CD4-positive, alpha-beta T cell treated with Interleukin-4 for 4 hours (primary cell): Measurements from ENCODE around the gene DLGAP1.
"Not testable (repeated sequence)": the region's sequence is repeated elsewhere in the genome, so short reads cannot be mapped to it uniquely, and the experiment has no call there.

Experiments used
- DNase-seq: peaks from one replicate; pipeline ENCODE4 v3.0.0-alpha.2; 2020

DLGAP1 gene

DNA sequence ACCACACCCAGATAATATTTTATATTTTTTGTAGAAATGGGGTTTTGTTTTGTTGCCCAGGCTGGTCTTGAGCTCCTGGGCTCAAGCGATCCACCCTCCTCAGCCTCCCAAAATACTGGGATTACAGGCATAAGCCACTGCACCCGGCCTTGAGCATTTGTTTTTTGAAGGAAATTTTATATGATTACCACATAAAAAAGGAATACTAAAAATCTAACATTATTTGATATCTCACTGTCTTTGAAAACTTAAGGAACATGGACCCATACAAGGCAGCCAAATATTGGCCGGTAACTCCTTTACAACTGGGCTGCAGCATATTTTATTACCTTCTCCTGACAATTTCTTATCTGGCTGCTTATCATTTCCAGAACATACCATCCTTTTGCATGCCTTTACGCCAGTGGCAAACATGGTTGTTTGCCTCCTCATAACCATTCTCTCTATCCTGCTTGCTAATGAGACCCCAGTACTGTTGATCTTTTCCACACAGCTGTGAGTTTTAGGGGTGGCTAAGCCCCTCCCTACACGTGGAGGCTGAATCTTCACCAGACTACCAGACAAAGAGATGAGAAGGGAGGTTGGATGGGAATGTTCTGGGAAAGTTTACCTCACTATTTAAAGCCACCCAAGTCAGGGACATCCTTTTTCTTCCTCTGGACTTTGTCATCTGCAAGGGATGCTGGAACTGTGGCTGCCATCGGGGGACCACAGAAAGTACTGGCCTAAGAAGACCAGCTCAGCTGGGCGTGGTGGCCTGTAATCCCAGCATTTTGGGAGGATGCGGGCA, 847.6 kb downstream of the DLGAP1 start:
- DNase-seq, result no peak

DNA sequence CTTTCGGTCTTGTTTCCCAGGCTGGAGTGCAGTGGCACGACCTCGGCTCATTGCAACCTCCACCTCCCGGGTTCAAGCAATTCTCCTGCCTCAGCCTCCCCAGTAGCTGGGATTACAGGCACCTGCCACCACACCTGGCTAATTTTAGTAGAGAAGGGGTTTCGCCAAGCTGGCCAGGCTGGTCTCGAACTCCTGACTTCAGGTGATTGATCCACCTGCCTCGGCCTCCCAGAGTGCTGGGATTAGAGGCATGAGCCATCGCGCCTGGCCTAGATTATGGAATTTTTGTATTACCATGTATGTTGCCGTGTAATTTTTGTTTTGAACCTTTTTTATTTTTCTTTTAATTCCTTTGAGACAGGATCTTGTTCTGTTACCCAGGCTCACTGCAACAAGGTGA, 848.2 kb downstream of the DLGAP1 start:
- DNase-seq, result not testable (repeated sequence)

DNA sequence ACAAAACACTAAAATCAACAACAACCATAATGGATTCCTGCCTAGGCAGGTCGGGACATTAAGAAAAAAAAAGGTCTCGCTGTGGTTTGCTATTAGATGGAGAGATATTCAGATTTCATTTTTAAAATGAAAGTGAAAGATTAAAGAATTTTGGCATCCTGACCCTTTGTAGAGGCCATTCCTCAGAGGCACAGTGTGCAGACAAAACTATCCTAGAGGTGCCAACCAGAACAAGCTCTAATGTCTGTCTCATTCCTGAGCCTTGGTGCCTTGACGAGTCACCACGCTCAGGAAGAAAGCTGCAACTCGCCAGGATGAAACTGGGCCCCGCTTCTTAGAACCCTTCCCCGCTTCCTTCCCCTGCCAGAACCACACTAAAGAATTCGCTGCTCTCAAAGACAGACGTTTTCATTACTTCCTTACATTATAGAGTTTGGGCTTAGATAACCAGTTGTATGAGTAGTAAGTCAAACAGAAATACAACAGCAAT, 849.1 kb downstream of the DLGAP1 start:
- DNase-seq, result peak; percentile 43

DNA sequence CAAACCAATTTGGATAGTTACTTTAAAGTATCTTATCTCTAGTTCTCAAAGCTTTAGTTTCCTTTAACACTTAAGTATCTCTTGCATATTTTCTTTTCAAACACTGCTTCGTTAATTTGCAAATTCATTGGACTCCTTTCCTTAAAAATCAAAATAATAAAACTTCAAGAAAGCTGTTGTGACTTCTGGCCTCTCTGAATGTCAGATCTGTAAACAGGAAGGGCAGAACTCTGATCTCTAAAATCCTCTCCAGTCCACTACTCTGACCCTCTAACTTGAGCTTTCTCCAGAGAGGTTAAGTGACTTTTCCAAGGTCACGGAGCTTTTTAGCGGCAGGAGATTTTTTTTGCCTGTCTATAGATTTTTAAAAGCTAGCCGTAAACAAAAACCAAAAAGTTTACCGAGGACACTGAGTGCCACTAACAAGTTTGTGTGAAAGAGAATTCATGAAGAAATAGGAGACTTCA, 849.6 kb downstream of the DLGAP1 start:
- DNase-seq, result no peak

DNA sequence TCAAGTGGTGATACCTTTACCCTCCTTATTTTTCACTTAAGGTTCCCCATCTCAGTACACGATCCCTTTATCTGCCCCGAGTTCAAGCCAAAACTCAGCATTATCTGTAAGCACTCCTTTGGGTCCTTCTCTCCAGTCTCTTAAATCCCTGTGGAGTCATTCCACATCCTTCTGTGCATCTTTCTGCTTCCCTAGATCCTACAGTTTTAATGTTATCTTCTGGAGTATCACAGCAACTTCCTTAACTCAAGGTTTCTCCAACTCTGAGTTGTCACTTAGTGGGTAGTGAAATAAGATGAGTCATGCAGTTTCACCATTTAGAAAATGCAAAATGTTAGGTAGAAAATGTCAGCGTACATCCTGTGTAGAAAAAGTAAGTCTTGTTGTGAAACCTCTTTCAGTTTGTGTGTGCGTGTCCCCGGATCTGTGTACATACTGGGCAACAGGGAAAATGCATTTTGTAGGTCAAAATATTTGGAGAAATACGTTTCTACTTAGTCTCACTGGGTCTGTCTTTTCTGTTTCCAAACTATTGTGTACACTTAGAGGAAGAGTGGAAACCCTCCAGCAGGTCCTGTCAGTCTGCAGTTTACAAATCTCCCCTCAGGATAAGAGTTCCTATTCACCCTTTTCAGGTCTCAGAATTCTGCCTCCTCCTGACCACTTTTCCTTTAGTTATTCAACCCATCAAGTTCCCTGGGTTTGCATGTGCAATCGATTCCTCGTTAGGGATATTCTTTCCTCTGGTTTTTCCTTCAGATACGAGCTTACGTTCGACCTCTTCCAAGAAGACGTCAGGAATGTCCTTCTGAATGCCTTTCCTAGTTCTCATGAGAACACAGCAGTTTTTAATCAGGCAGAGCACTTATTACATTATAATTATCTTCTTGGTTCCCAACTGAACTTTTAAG, 850.4 kb downstream of the DLGAP1 start:
- DNase-seq, result peak; percentile 82

DNA sequence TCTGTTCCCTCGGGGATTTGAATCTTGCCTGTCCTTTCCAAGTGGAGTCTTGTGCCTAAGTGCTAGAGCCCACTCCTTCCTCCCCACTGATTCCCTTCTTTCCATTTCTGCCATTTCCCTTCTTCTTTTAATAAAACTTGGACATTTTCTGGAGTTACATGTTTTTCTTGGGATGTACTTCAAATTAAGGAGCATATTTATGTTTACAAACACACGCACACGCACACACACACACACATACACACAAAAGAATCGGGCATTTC, 850.9 kb downstream of the DLGAP1 start:
- DNase-seq, result no peak

DNA sequence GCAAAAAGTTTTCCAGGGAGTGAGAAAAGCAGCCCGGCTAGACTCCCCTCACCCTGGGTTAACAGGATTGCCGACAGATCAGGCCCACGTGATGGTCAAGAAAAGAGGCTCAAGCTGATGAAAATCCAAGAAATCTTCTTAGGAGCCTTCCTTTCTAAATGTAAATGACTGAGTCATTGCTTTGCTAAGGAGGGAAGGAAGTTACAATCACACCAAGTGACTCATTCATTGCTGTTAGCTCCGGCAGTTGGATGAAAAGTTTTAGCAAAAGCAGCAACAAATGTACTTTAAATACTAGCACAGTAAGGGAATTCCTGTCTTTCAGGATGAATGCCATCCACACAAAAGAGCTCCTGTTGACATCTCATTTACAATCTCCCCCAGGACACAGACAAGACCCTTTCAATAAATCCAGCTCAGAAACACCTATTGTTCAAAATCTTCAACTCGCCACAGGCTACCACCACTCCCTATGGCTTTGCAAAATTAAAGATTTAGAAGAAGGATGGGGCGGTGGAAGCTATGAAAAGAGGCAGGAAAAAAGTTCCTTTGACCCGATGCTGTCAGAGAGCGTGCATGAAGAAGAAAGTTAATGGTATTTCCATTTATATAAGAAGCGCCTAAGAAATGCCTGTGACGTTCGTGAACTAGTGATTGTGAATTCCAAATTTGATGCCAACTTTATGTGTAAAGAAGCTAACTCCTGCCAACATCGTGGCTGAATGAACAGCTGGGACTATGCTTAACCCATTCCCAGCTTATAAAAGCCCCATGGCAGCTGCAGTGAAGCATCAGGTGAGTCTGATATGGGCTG, 851.5 kb downstream of the DLGAP1 start:
- DNase-seq, result peak; percentile 70

DNA sequence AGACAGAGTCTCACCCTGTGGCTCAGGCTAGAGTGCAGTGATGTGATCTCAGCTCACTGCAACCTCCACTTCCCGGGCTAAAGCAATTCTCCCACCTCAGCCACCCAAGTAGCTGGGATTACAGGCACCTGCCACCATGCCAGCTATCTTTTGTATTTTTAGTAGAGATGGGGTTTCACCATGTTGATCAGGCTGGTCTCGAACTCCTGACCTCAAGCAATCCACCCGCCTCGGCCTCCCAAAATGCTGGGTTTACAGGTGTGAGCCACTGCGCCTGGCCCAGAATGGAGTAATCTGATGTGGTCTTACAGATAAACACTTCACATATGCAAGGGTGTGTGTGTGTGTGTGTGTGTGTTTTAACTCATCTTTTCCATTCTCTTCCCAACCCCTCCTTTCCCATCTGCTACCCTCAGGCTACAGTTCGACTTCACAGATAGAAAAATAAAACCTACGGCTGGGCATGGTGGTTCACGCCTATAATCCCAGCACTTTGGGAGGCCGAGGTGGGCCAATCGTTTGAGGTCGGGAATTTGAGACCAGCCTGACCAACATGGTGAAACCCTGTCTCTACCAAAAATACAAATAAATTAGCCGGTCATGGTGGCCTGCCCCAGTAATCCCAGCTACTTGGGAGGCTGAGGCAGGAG, 853.9 kb downstream of the DLGAP1 start:
- DNase-seq, result not testable (repeated sequence)

DNA sequence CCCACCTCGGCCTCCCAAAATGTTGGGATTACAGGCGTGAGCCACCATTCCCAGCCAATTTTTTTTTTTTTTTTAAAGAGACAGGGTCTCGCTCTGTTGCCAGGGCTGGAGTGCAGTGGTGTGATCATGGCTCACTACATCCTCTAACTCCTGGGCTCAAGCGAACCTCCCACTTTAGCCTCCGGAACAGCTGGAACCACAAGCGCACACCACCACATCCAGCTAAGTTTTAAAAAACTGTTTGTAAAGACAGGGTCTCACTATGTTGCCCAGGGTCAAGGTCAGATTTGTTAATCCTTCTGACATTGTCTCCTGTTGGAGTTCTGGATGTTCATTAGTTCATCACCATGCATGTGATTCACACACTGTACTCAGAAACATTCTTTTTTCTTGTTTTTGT, 855.2 kb downstream of the DLGAP1 start:
- DNase-seq, result no peak

DNA sequence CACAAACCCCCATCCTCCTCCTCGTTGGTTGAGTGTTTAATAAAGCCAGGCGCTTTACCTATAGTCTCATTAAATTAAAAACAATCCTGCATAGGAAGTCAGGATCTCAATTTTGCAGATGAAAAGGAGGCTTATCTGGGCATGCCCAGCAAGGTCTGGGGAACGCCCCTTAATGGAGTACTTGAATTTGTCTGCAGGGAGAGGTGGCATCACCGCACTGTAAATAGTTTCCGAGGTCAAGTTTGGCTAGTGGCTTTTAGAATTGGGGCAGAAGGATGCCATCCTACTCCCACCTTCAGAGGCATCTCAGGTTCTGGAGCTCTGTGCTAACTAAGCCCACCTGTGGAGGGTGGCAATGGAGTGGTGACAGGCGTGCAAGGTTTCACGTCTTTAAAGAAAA, 855.9 kb downstream of the DLGAP1 start:
- DNase-seq, result no peak

DNA sequence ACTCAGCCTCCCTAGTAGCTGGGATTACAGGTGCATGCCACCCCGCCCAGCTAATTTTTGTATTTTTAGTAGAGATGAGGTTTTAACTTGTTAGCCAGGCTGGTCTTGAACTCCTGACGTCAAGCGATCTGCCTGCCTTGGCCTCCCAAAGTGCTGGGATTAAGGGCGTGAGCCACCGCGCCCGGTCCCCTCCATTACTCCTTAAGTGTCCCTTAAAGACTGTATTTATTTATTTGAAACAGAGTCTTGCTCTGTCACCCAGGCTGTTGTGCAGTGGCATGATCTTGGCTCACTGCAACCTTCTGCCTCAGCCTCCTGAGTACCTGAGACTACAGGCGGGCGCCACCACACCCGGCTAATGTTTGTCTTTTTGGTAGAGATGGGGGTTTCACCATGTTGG, 856.5 kb downstream of the DLGAP1 start:
- no peak for DNase-seq

DNA sequence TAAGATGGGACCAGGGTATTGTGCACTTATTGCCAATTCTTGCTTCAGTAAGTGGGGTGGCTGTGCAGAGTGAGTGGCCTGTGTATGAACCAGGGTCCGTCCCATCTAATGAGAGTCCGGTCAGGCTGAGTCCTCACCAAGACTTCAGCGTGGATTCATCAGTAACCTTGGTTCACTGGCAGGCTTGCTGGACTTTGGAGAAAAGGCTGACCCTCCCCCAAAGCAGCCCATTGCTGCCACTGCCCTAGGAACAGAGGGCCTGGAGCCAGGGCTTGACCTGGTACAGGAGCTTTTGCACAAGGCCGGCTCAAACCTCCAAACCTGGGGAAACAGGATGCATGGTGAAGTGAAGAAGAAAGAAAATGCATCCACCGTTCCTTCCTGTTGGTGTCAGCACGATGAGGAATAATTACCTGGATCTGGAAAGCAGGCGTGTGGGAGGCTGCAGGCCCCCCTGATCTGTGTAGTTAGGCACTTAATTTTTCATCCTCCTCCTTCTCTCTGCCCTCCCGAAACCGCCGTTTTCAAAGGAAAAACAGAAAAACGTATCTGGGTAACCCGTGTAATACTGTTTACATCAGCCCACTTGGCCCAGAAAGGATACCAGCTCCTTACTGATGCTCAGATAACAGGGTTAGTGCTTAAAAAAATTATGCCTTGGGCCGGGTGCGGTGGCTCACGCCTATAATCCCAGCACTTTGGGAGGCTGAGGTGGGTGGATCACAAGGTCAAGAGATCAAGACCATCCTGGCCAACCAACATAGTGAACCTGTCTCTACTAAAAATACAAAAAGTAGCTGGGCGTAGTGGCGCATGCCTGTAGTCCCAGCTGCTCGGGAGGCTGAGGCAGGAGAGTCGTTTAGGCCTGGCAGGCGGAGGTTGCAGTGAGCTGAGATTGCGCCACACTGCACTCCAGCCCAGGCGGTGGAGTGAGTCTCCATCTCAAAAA, 857.4 kb downstream of the DLGAP1 start:
- DNase-seq, result no peak

DNA sequence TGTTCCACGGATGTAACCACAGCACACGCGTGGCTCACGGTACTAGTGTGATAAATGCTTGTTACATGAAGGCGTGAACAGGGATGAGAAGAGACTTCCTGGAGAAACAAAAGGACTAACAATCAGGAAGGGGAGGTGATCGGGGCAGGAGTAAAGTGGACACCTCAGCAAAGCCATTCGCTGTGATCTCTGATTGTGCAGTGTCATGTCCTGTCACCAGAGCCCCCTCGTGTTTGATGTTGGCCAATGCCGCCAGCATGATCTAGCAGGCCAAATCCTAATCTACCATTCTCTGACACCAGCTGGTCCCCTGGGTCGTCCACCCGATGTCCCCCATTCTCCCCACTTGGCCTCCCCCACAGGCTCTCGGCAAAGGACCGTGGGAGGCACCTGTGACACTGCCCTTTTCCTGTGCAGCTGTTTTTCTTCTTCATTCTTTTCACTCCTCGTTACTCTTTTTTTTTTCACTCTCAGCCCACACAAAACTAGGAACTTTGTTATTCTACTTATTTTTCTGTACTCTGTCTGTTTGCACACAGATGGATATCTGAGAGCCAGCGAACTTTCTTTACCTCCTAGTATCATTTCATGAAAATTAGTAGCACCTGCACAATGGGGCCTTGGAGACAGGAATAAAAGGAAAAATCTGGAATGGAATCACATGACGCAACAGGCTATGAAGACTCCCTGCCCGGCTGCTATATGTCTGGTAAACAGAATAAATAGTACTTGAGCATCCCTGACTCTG, 858.3 kb downstream of the DLGAP1 start:
- DNase-seq, result peak; percentile 53

DNA sequence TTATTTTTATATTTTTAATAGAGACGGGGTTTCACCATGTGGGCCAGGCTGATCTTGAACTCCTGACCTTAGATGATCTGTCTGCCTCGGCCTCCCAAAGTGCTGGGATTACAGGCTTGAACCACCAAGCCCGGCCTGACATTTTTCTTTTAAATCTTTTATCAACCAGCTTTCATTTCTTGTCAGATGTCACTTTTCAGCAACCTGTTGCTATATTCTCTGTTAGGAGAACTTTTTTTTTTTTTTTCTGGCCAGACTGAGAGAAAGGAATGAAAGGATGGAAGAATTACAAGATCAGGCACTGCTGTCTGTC, 858.8 kb downstream of the DLGAP1 start:
- DNase-seq, result no peak

DNA sequence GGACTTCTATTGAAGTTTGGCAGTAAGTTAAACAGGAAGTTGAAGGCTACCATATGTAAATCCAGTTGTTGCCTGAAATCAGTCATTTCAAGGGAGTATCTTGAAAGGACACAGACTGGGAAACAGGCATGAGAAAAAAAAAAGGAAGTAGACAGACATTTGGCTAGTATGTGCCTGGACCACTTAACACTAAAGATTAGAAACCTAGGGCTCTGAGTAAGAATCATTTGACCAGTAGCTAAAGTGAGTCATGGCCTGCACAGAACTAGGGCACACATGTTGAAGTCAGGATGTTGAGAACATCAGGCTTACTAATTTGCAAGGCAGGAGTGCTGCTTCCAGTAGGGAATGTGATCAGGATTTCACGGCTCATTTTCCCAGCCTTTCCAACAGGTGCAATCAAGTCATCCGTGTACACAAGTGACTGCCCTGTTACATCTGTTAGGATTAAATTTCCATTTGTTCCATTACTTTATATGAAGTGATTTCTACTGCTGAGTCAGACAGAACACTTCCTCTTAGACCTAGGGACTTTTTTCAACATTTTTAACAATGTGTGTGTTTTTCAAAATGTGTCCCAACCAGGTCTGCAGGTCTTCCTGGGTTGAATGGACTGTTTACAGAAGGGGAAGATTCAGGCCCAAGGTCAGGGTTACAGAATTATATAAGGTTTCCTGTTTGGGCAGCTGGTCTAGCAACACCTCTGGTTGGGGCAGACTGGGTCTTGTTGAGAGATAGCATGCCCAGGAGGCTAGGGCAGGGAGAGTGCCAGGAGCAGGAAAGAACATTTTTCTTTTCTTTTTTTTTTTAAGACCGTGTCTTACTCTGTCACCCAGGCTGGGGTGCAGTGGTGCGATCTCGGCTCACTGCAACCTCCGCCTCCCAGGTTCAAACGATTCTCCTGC, 859.5 kb downstream of the DLGAP1 start:
- DNase-seq, result peak; percentile 73

DNA sequence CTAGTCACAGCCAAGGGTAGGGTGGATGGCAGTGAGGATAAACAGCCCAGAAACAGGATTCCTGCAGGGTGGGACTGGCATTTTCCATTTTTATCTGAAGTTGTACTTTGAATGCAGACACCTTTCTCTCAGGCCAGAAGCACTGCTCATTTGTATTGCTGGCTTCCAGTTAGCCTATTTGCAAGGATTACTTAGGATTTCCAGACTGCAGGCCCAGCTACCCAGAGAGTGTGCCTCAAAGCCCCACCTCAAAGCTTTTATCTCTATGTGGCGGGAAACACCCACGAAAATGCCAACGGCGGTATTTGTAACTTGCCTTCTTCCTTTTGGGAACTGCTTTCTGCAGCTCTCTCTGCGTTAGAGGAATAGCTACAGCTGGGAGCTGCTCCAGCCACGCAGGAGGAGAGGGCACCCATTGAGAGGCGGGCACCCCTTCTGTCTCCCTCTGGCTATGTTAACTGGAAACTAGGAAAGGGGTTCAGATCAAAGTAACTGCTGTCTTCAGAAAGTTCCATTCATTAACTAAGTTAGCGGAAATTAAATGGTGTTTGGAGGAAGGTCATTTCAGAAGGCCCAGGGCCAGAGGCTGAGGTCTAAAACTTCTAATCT, 860.2 kb downstream of the DLGAP1 start:
- peak; percentile 32 for DNase-seq

DNA sequence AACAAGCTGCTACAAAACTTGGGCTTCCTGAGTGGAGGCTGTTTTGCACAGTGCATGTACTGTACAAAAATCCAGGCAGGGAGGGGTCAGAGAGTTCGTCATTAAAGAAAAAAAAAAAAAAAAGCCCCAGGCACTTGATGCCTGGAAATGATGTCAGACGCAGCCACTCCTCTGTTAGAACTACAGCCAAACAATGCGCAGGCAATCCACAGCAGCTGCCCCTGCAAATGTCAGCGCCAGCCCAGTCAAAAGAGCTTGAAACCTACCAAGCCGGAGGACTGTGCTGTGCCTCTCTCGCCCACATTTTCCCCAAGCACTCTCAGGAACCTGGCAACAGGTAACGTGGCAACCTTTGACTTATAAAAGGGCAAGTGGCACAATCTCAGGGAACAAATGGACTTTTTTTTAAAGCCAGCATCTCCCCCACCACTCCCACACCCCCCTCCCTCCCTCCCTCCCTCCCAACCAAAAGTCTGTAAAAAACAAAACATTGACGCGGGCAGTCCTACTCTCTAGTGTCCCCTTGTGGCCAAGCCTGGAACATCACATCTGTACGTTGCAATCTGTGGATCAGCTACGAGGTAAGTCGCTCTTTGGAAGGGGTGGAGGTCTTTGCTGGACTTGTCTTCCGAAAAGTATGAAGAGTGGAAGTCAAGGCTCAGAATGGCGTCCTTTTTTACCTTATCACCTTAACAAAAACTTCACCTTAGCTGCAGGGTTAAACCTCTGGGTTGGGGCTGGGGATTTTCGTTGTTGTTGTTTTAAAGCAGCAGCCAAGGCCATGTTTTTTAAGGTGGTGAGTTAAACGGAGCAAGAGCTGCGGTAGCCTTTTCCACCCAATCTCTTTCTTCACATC, 861.0 kb downstream of the DLGAP1 start:
- peak; percentile 95 for DNase-seq

DNA sequence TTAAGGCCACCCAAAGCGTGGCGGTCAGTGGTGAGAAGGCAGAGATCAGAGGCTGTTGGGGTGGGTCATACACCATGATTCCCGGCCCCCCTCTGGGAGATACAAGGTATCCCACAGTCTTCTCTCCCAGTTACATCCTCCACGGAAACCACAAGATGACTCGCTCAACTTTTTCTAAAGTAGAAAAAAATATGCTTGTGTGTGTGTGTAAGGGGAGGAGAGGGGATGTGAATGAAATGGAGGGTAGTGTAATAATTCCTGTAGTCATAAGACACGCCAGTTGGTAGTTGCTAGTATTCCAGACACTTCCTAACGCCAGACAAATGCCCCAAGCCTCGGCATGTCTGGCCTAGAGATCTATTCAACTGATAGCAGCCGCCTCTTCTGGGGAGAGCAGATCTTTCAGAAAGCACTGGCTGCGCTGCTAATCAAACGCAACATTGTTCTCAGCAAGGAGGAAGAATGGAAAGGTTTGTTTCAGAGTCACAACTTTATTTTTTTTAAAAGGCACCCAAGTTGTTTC, 861.7 kb downstream of the DLGAP1 start:
- peak; percentile 46 for DNase-seq
